ENCODE results near the gene U2SURP. TPM values are rescaled to one million over a fixed set of nuclear protein-coding genes. Genes with fewer than 3 reads are reported as not detected.

U2SURP gene
- total RNA-seq, 1 donor from 2014 or later, result 105 TPM

GRCh38 chr3:143065364-143065763, 64.0 kb downstream of the U2SURP start:
- Mint-ChIP-seq H3K9me3 (ENCODE audit: unreplicated experiment) (peaks cover 11% of the 10 kb centered on the region), H3K27me3 (ENCODE audit: unreplicated experiment) (peaks cover 4% of the 10 kb centered on the region), H3K27ac (ENCODE audit: unreplicated experiment) (peak overlapping the region; percentile 84), H3K4me1 (ENCODE audit: low read depth, unreplicated experiment) (peaks cover 37% of the 10 kb centered on the region), H3K36me3 (ENCODE audit: unreplicated experiment) (no peaks in the 10 kb centered on the region), H3K4me3 (ENCODE audit: unreplicated experiment) (no peak overlapping the region)
- no peak for TF ChIP-seq CTCF (IDR thresholded peaks at IDR 0.05; ENCODE audit: partially characterized antibody, unreplicated experiment)
- no peak for DNase-seq

- Mint-ChIP-seq H3K27me3 (ENCODE audit: unreplicated experiment) (peaks cover 4% of the 10 kb centered on the region), H3K4me1 (ENCODE audit: low read depth, unreplicated experiment) (peaks cover 39% of the 10 kb centered on the region), H3K4me3 (ENCODE audit: unreplicated experiment) (peak overlapping the region; percentile 50), H3K27ac (ENCODE audit: unreplicated experiment) (peak overlapping the region; percentile 84), H3K36me3 (ENCODE audit: unreplicated experiment) (no peaks in the 10 kb centered on the region), H3K9me3 (ENCODE audit: unreplicated experiment) (peaks cover 11% of the 10 kb centered on the region)
- no peak for TF ChIP-seq CTCF (IDR thresholded peaks at IDR 0.05; ENCODE audit: partially characterized antibody, unreplicated experiment)
- no peak for DNase-seq
These were observed 64.7 kb downstream of the U2SURP start for GRCh38 chr3:143066033-143066432.

DNA sequence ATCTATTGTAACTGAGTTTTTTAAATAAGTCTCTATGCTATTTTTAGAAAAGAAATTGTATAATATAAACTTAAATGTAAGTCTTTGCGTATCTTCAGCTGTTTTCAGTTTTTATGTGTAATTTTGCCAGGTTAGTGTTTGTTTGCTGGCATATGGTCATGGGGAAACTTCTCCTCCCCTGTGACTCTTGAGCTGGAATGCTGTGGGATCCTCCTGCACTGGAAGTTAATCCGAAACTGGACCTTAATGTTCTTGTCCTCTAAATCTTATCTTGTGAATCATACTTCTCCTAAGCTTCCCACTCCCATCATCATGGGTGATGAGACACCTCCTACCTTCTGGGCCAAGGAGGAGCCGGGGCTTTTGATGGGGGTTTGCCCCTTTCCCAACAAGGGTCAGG, 65.8 kb downstream of the U2SURP start:
- peaks cover 38% of the 10 kb centered on the region for H3K4me1 Mint-ChIP-seq (ENCODE audit: low read depth, unreplicated experiment)
- peaks cover 11% of the 10 kb centered on the region for H3K9me3 Mint-ChIP-seq (ENCODE audit: unreplicated experiment)
- no peaks in the 10 kb centered on the region for H3K36me3 Mint-ChIP-seq (ENCODE audit: unreplicated experiment)
- H3K27me3 Mint-ChIP-seq (ENCODE audit: unreplicated experiment), result peaks cover 4% of the 10 kb centered on the region
- no peak for TF ChIP-seq CTCF (IDR thresholded peaks at IDR 0.05; ENCODE audit: partially characterized antibody, unreplicated experiment)
- no peak for DNase-seq
- H3K27ac Mint-ChIP-seq (ENCODE audit: unreplicated experiment), result peak overlapping the region; percentile 84
- no peak overlapping the region for H3K4me3 Mint-ChIP-seq (ENCODE audit: unreplicated experiment)

DNA sequence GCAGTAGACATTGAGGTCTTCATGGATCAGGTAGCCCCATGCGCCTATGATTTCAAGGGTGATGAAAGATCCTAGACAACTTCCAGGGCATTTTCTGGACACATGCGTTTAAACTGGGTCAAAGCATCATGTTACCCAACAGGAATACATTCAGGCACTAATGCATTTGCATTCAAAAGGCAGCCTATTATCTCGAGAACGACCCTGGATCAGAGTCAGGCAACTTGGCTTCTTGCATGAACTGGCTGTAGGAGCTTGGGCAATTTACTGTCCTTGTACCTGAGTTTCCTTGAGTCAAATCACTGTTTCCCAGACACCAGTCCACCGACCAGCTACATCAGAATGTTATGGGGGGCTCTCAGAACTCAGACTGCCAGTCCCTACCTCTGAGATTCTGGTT, 66.7 kb downstream of the U2SURP start:
- peaks cover 42% of the 10 kb centered on the region for H3K4me1 Mint-ChIP-seq (ENCODE audit: low read depth, unreplicated experiment)
- H3K36me3 Mint-ChIP-seq (ENCODE audit: unreplicated experiment), result no peaks in the 10 kb centered on the region
- H3K27me3 Mint-ChIP-seq (ENCODE audit: unreplicated experiment), result peaks cover 4% of the 10 kb centered on the region
- peak overlapping the region; percentile 65 for H3K27ac Mint-ChIP-seq (ENCODE audit: unreplicated experiment)
- TF ChIP-seq CTCF (IDR thresholded peaks at IDR 0.05; ENCODE audit: partially characterized antibody, unreplicated experiment), result no peak
- peaks cover 15% of the 10 kb centered on the region for H3K9me3 Mint-ChIP-seq (ENCODE audit: unreplicated experiment)
- H3K4me3 Mint-ChIP-seq (ENCODE audit: unreplicated experiment), result no peak overlapping the region
- DNase-seq, result no peak

DNA sequence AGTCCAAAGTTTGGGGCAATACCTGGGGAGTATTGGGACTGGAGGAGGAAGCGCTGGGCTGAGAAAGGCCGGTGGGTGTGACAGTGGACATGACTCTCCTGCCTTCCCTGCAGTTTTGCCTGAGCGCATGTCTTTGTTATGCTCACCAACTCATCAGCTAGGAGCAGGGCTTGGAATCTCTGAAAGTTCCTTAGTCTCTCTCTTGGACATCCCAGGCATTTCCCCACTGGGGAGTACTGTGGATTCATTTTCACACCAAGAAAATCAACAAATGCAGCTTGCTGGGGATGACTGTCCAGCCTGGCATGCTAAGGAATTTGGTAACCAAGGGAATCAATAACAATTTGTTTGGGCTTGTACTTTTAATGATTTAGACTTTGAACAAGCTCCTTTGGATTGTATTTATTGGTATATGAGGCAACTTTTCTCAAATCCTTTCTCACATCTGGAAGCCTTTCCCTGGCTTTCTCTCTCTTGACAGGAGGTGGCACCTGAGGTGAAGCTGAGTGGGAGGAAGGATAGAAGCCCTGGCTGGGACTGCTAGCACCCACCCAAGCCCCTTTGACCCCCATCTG, 69.7 kb downstream of the U2SURP start:
- Mint-ChIP-seq H3K27me3 (ENCODE audit: unreplicated experiment) (peaks cover 3% of the 10 kb centered on the region), H3K9me3 (ENCODE audit: unreplicated experiment) (peaks cover 13% of the 10 kb centered on the region), H3K36me3 (ENCODE audit: unreplicated experiment) (no peaks in the 10 kb centered on the region), H3K4me3 (ENCODE audit: unreplicated experiment) (no peak overlapping the region), H3K27ac (ENCODE audit: unreplicated experiment) (no peak overlapping the region), H3K4me1 (ENCODE audit: low read depth, unreplicated experiment) (peaks cover 40% of the 10 kb centered on the region)
- TF ChIP-seq CTCF (IDR thresholded peaks at IDR 0.05; ENCODE audit: partially characterized antibody, unreplicated experiment), result no peak
- no peak for DNase-seq
